Small intestine (tissue), 7 donors: Measurements from ENCODE around the gene PPL. TPM values are rescaled to one million over a fixed set of nuclear protein-coding genes. Genes with fewer than 3 reads are reported as not detected.
A peak's percentile ranks its signal among the peaks of the same experiment; 100 is the strongest.
"Not testable (repeated sequence)": the region's sequence is repeated elsewhere in the genome, so short reads cannot be mapped to it uniquely, and the experiment has no call there.

Experiments used
- DNase-seq, 2 donors: peaks; one replicate each; pipeline versions ENCODE4 v3.0.0 to v3.0.0-alpha.2; 2013
- FAIRE-seq: peaks from 2 replicates; lab custom pipeline; 2012; peaks lifted over from hg19 to GRCh38; lab: Jason Lieb, UNC
- H3K27ac ChIP-seq, 3 donors: one replicate each; pipeline ENCODE4 v1.5.1; 2013; ENCODE audit warnings: low read length in 2 of 3, mild to moderate bottlenecking in 2 of 3, control low read depth in 1 of 3, inconsistent platforms in 1 of 3, low read depth in 1 of 3, moderate library complexity in 1 of 3
- H3K27me3 ChIP-seq, 3 donors: one replicate each; pipeline ENCODE4 v1.6.1; 2013; ENCODE audit warnings: low read length in 3 of 3, inconsistent platforms in 1 of 3; ENCODE audit not compliant: control insufficient read depth in 3 of 3, insufficient read depth in 3 of 3
- H3K36me3 ChIP-seq, 3 donors: one replicate each; pipeline ENCODE4 v1.6.1; 2013; ENCODE audit warnings: low read length in 3 of 3, inconsistent platforms in 1 of 3, low read depth in 1 of 3, mild to moderate bottlenecking in 1 of 3, moderate library complexity in 1 of 3; ENCODE audit not compliant: control insufficient read depth in 3 of 3, insufficient read depth in 2 of 3
- H3K4me1 ChIP-seq, 3 donors: one replicate each; pipeline ENCODE4 v1.6.1; 2013; ENCODE audit warnings: low read length in 2 of 3, inconsistent platforms in 1 of 3, low read depth in 1 of 3, mild to moderate bottlenecking in 1 of 3, moderate library complexity in 1 of 3; ENCODE audit not compliant: control insufficient read depth in 3 of 3, insufficient read depth in 2 of 3
- H3K4me3 ChIP-seq, 3 donors: one replicate each; pipeline ENCODE4 v1.5.1; 2013; ENCODE audit warnings: low read length in 3 of 3, control low read depth in 1 of 3, inconsistent platforms in 1 of 3, low read depth in 1 of 3, mild to moderate bottlenecking in 1 of 3, moderate library complexity in 1 of 3
- H3K9me3 ChIP-seq, 2 donors: one replicate each; pipeline ENCODE4 v1.6.1; 2013; ENCODE audit warnings: low read depth in 1 of 2, low read length in 1 of 2; ENCODE audit not compliant: control insufficient read depth in 2 of 2, insufficient read depth in 1 of 2
- WGBS, 3 donors: extraction: QIAGEN DNeasy Blood & Tissue Kit; methylation state at CpG; one replicate each; pipeline ENCODE4 v1.1.7; 2013; 5-methylcytosine and 5-hydroxymethylcytosine counted together
- polyA plus RNA-seq, 4 donors: library from polyadenylated mRNA; stranded (reverse) in 3 of 4; unstranded in 1 of 4; fragments of 200-250 nt in 3 of 4; fragments of 120-200 nt in 1 of 4; gene quantifications; one replicate each; pipeline versions ENCODE4 v1.2.1 to v1.2.3, GENCODE V29; 2013
- donor health status: healthy with polysubstance abuse.
- donor health status: control.
- donor health status: control.
- donor health status: Bipolar disorder and iron deficiency.
- donor health status: healthy.

The PPL gene
- polyA plus RNA-seq, 4 donors: 11.1 to 37.1 (median 14.9) TPM

DNA sequence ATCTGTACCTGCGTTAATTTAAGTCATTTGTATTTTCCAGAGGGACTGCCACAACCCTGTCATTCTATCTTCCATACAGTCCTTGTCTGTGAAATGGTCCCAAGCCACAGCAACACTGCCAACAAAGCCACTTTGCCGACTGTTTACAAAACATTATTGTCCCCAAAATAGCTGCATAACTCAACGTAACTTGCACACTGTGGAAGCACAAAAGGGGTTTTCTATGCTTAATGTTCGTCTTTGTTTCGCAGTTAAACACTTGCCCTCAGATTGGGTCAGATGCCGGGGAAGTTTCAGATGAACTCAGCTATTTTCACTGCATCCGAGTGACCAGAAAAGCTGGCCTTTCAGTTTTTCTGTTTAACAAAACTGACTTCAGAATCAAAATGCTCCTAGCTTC is 25.8 kb upstream of the PPL start:
- Histone ChIP-seq H3K4me3 (no peak overlapping the region), H3K27me3 (no peaks in the 10 kb centered on the region), H3K4me1 (peaks cover 0 to 5% (median 0%) of the 10 kb centered on the region in 3 donors), H3K36me3 (no peaks in the 10 kb centered on the region), H3K27ac (no peak overlapping the region), H3K9me3 (no peaks in the 10 kb centered on the region)
- WGBS, 3 donors: 47 to 69% (median 61%) methylated on average over 7 of the region's 7 CpGs
- no peak for FAIRE-seq
- no peak for DNase-seq

DNA sequence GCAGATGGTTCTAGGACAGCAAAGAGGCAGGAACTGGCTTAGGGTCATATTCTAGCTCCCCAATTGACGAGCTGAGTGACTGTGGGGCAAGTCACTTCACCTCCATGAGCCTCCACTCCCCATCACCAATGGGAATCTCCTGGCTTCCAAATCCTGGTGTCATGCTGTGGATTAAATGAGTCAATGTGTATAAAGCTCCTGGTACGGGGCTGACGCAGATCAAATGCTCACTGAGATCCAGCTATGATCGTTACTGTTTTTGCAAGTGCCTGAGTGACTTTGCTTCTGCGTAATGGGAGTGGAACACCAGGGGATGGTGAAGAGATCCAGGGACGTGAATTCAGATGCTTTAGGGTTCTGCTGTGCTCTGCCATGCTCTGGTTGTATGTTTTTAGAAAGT is 23.6 kb upstream of the PPL start:
- no peaks in the 10 kb centered on the region for H3K36me3 ChIP-seq
- 71 to 77% (median 74%) methylated on average over 6 of the region's 6 CpGs for WGBS, 3 donors
- DNase-seq (no peak), FAIRE-seq (no peak)
- no peak overlapping the region for H3K4me3 ChIP-seq
- H3K27me3 ChIP-seq: no peaks in the 10 kb centered on the region
- H3K27ac ChIP-seq: no peak overlapping the region
- no peaks in the 10 kb centered on the region for H3K9me3 ChIP-seq
- peaks cover 0 to 12% (median 0%) of the 10 kb centered on the region in 3 donors for H3K4me1 ChIP-seq

DNA sequence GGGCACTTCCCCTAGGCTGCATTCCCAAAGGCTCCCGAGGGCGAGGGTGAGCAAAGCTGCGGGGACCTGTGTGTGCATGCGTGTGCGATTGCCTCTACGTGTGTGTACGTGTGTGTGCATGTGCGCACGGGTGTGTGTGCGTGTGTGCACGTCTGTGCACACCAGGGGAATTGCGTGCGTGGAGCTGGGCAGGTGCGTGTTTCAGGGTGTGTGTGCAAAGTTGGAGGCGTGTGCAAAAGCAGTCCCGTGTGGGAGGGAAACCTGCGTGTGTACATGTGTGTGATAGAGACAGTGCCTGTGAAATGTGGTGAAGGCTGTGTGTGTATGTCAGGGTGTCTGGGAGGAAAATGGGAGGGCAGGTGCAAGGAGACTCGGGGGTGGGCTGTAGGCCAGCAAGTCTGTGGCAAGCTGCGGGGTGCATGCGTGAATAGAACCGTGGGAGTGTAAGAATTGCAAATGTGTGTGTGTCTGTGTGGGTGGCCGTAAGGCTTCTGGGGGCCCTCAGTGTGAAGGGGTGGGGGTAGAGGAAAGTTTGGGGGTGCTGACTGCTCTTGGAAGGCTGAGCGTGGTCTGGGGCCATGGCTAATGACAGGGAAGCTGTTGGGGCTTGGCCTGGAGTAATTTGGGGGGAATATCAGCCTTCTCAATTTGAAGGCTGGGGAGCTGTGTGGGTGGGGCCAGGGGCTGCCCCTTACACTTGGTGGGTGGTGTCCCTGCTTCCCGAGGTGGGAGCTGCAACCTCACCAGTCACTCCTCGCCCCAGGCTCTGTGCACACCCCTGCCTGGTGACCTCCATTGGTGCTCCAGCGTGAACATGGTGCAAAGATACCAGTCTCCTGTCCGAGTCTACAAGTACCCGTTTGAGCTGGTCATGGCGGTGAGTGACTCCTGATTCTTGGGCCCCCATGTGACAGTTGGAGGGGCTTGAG is 21.8 kb upstream of the PPL start:
- Histone ChIP-seq H3K27ac (peak overlapping the region in 1 of 3 donors; percentile 53), H3K4me1 (peaks cover 0 to 12% (median 0%) of the 10 kb centered on the region in 3 donors), H3K4me3 (peak overlapping the region in 2 of 3 donors; percentile 30 to 35), H3K27me3 (no peaks in the 10 kb centered on the region), H3K9me3 (no peaks in the 10 kb centered on the region), H3K36me3 (no peaks in the 10 kb centered on the region)
- FAIRE-seq (no peak), DNase-seq (no peak)
- WGBS, 3 donors: 34 to 41% (median 36%) methylated on average over 29 of the region's 29 CpGs

DNA sequence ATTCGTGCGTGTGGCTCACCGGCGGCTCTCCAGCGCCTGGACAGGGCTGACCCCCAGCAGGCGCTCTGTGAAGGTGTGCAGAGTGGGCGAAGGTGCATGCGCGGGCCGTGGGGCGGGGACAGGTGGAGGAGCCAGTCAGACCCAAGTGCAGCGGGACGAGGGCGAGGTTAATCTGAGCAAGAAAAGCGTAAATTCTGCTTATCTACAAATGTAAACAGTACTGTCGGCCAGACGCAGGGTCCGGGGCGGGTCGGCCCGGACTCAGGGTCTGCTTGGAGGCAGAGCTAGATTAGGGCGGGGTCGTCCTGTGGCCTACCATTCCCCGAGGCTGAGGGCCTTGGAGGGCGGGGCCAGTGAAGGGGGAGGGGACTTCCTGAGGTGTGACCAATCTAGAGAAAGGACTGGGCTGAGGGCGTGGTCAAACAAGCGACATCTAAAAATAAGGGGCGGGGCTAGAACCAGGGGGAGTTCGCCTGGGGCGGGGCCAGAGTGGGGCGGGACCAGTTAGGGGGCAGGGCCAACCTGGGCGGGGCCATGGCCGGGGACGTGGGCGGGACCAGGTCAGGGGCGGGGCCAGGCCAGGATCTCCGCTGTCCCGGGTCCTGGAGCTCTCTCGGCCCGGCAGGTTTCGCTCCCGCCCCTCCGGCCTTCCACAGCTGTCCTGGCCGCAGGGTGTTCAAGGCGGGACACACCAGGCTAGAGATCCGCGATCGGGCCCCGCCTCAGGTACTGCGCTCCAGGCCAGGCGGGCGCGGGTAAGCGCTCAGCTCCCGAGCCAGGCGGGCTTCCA is 21.0 kb upstream of the PPL start, which contains the start of gene SEC14L5:
SEC14L5 (plus strand) TSS at position 611 of the 790 bp plus-strand sequence. CDS start 994 bp downstream, outside the sequence.
- H3K36me3 ChIP-seq: no peaks in the 10 kb centered on the region
- WGBS, 3 donors: 1 to 3% (median 2%) methylated on average over 46 to 56 of the region's 56 CpGs
- no peaks in the 10 kb centered on the region for H3K27me3 ChIP-seq
- FAIRE-seq: no peak
- H3K4me1 ChIP-seq: peaks cover 0 to 12% (median 0%) of the 10 kb centered on the region in 3 donors
- H3K9me3 ChIP-seq: no peaks in the 10 kb centered on the region
- peak; percentile 99 to 100 for DNase-seq
- peak within 1 kb of the TSS in 2 of 3 donors; percentile 35 to 36 for H3K4me3 ChIP-seq
- peak within 1 kb of the TSS; percentile 43 to 77 (median 74) for H3K27ac ChIP-seq

DNA sequence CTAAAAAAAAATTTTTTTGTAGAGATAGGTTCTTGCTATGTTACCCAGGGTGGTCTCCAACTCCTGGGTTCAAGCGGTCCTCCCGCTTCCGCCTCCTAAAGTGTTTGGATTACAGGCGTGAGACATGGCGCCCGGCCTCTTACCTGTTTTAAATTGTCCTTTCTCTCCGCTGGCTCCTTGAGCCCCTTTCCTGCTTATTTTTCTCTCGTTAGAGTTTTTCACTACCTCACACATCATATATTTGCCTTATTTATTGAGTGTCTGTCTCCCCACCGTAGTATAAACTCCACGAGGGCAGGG is 20.4 kb upstream of the PPL start:
- WGBS, 3 donors: 5 to 14% (median 11%) methylated on average over 10 of the region's 10 CpGs
- Histone ChIP-seq H3K27ac (peak overlapping the region; percentile 43 to 77 (median 74)), H3K4me1 (peaks cover 0 to 12% (median 0%) of the 10 kb centered on the region in 3 donors), H3K36me3 (no peaks in the 10 kb centered on the region), H3K4me3 (peak overlapping the region in 2 of 3 donors; percentile 35 to 36), H3K9me3 (no peaks in the 10 kb centered on the region), H3K27me3 (no peaks in the 10 kb centered on the region)
- FAIRE-seq (no peak), DNase-seq (no peak)

DNA sequence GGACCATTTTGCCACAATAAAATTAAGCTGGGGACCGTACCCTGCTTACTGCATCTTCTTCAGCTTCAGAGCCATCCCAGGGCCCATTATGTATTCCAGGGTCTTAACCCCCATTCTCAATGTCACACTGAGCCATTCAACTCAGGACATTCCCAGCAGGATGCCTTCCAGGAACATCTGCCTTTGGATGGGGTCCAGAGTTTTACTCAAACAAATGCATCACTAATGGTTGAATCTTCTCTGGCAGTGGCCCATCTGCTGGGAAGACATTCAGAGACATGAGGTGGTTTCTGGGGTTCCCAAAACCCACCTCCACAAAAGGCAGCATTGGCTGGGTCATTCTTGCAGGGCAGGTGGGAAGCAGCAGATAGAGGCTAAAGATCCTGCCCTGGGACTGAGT is 17.8 kb upstream of the PPL start:
- WGBS, 3 donors: 88 to 94% (median 91%) methylated on average over 1 of the region's 1 CpG
- FAIRE-seq: no peak
- no peak for DNase-seq

DNA sequence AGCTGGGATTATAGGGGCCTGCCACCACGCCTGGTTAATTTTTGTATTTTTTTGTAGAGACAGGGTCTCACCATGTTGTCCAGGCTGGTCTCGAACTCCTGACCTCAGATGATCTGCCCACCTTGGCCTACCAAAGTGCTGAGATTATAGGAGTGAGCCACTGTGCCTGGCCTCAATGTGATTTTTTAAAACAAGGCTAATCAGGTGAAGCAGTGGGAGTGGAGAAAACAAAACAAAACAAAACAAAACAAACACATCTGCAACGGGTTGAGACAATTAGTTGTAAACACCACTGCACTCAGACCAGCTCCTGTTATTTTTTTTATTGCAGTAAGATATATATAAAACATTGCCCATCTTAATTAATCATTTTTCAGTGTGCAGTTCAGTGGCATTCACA is 14.6 kb upstream of the PPL start:
- not testable (repeated sequence) for DNase-seq, H3K27me3 ChIP-seq, FAIRE-seq, H3K36me3 ChIP-seq, H3K9me3 ChIP-seq, H3K4me3 ChIP-seq, H3K27ac ChIP-seq
- peaks cover 0 to 15% (median 0%) of the 10 kb centered on the region in 3 donors for H3K4me1 ChIP-seq
- 63 to 64% (median 64%) methylated on average over 3 of the region's 3 CpGs for WGBS, 3 donors

More for the DNA sequence above, 17.8 kb upstream of the PPL start:
- Histone ChIP-seq H3K9me3 (no peaks in the 10 kb centered on the region), H3K27ac (no peak overlapping the region), H3K4me1 (peaks cover 0 to 12% (median 0%) of the 10 kb centered on the region in 3 donors), H3K36me3 (no peaks in the 10 kb centered on the region), H3K4me3 (no peak overlapping the region), H3K27me3 (no peaks in the 10 kb centered on the region)

DNA sequence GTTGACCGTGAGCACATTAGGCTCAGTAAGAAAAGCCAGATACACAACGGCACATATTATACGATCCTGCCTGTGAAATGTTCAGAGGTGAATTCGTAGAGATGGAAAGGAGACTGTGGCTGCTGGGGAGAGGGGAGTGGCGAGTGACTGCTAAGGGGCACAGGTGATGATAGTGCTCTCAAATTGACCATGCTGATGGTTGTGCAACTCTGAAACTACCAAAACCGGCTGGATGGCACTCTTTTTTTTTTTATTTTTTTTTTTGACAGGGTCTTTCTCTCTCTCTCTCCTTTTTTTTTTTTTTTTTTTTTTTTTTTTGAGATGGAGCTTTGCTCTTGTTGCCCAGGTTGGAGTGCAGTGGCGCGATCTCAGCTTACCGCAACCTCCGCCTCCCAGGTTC is 13.0 kb upstream of the PPL start:
- Histone ChIP-seq H3K36me3 (no peaks in the 10 kb centered on the region), H3K27ac (no peak overlapping the region), H3K27me3 (peaks cover 0 to 3% (median 0%) of the 10 kb centered on the region in 3 donors), H3K4me3 (no peak overlapping the region), H3K4me1 (peaks cover 0 to 17% (median 7%) of the 10 kb centered on the region in 3 donors), H3K9me3 (no peaks in the 10 kb centered on the region)
- DNase-seq: no peak
- 64 to 72% (median 67%) methylated on average over 10 of the region's 10 CpGs for WGBS, 3 donors
- no peak for FAIRE-seq
